Stimulated activated CD4-positive, alpha-beta T cell treated with anti-CD3 and anti-CD28 coated beads, Interleukin-15, amount 100 ng/mL, for 24 hours (primary cell): ENCODE results near the gene COMMD9.
"Not testable (repeated sequence)": the region's sequence is repeated elsewhere in the genome, so short reads cannot be mapped to it uniquely, and the experiment has no call there.

Source experiments
- DNase-seq: peaks from one replicate; pipeline ENCODE4 v3.0.0-alpha.2; 2020

The COMMD9 gene

DNA sequence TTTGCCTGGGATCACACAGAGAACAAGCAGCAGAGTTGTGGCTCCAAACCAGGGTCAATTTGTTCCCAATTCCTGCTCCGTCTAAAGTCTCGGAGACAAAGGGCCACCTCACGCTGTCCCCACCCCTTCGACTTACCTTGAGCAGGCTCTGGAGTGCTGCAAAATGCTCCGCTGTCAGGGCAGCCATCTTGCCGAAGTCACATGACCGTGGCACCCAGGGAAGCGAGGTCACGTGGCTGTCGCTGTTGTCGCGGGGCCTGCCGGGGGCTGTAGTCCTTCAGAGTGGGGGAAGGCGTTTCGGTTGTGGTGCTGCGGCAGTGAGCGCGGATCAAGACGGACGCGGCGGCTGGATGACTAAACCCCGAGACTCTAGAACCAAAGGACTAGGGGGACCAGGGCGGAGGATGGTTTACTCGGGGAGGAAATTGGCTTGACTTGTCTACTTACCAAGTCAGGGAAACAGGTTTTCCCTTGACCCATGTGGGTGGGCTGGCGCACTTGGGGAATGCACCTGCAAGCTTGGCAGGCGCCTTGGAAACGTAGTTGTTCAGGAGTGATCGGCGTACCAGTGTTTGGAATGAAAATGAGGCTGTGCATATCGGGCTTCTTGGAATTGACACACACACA is at the start of gene COMMD9:
Gene COMMD9, minus strand, starts transcription at position 199 of the 627 bp plus-strand sequence. Its CDS starts 12 bp downstream, at position 187.
- peak; percentile 97 for DNase-seq

DNA sequence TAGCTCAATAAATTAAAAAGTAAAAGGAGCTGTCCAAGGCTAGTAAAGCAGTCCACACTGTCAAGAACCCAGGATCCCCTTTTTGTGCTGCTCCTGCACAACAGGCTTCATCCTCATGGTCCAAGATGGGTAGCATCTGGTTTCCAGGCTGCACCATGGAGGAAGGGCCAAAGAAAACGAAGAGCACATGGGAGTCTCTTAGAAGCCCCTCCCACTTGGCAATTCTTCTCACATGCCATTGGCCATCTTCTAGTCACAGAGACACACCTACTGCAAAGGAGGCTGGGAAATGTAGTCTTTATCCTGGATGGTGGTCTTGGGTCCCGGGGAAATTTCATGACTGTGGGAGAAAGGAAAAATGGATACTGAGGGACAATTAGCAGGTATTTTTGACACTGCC is 44.7 kb upstream of the COMMD9 start:
- DNase-seq, result no peak

DNA sequence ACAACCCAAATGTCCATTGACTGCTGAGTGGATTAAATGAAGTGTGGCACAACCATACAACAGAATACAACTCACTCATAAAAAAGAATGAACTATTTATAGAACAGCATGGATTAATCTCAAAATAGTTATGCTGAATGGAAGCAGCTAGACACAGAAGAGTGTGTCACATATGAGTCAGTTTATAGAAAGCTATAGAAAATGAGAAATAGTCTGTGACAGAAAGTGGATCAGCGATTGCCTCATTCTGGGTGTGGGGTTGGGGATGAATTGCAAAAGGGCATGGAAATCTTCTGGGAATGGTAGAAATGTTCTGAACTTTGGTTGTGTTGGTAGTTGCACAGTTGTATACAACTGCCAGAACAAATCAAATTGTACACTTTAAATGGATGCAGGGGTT is 44.2 kb upstream of the COMMD9 start:
- DNase-seq, result no peak

DNA sequence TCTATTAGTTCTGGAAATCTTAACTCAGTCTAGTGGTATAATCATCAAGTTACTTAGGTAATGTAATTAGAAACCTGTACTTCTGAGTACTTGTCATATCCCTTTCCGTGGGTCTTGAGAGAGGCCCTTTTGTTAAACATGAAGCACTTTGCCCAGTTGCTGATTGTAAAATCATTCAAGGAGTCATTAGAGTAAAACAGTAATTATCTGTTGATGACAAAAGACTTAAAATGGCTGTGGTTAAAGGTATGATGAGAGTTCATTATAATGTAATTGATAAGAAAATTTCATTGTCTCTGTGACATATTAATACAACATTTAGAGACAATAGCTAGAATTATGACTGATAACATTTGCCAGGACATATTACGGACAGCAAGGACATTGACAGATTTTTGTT is 41.2 kb upstream of the COMMD9 start:
- DNase-seq, result no peak

DNA sequence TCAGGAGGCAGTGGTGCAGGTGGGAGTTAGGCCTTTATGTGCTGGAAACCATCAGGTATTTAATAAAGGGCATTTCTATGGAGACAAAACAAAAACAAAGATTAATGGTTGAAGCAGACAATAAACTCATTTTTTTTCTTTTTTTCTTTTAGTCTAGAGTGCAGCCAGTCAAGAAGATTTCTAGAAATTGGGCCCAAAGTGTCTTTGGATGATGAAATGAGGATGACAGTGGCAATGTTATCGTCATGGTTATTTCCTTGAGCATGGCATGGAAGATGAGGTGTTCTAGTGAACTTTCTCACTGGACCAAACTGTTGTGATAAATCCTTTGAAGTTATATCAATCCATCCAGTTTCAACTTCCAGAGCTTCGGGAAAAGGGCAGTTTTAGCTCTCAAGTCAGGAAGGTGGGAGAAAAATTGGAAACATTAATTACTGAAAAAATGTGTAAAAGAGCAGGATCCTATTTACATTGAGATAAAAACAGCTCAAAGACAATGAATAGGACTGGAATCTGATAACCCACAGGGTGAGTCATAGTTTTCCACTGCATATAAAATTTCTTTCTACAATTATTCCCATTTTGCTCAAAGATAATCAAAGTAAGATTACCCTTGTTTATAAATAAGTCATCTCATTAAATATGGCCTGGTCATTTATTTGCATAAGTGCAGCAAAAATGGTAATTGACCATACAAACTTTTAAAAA is 39.9 kb upstream of the COMMD9 start:
- DNase-seq, result no peak

DNA sequence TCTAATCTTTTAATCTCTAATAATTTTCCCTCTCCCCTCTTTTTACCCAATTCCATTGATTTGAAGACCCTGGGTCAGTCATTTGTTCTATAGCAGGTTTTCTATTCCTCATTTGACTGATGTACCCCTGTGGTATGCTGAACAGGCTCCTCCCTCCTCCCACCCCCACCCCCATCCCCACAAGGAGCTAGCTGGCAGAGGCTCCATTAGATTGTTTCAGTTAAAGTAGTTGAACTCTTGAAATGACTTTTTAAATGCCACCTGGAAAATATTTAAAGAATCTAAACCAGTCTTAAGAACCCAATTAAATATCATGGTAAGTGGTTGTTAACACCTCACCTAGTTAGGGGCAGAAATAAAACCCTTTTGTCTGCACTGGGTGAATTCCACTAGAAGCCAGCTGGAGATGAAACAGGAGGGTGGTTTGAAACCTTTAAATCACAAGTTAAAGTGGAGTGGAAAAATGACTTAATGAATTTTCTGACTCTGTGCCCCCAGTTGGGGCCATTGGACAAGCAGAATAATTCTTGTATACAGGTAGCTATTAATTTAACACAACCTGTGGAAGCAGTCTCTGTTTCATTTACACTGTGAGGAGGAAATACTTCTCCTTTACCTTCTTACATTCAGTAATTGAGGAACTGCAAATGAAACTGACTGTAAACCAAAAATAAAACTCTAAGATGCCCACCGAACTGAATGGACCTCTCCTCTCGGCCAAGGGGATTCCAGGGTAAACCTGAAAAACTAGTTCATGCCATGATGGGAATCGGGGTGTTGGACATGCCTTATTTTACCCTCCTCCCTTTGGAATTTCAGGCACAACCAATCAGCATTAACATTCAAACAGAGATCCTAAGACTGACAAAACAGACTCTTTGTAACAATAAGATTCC is 37.5 kb upstream of the COMMD9 start:
- DNase-seq, result no peak

DNA sequence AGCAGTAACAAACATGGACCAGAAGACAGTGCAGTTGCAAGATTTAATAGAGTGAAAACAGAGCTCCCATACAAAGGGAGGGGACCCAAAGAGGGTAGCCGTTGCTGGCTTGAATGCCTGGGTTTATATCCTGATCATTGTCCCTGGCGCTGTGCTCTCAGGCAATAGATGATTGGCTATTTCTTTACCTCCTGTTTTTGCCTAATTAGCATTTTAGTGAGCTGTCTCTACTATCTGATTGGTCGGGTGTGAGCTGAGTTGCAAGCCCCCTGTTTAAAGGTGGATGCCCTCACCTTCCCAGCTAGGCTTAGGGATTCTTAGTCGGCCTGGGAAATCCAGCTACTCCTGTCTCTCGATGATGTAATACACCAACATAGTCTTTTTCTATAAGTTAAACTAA is 36.2 kb upstream of the COMMD9 start:
- DNase-seq, result not testable (repeated sequence)

DNA sequence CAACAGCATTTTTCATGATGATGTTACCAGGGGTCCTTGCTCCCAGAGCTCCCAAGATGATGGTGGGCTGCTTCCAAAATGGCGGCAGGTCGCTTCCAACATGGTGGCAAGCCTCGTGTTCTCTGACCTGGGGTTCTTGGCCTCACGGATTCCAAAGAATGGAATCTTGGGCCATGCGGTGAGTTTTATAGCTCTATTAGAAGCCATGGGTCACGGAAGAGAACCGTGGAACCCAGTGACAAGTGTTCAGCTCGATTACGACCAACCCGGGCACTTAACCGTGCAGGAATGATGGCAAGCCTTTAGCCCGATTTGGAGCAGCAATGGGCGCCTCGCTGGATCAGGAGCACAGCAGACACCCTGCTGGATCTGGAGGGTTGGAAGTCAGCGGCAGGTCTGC is 35.7 kb upstream of the COMMD9 start:
- DNase-seq, result not testable (repeated sequence)

DNA sequence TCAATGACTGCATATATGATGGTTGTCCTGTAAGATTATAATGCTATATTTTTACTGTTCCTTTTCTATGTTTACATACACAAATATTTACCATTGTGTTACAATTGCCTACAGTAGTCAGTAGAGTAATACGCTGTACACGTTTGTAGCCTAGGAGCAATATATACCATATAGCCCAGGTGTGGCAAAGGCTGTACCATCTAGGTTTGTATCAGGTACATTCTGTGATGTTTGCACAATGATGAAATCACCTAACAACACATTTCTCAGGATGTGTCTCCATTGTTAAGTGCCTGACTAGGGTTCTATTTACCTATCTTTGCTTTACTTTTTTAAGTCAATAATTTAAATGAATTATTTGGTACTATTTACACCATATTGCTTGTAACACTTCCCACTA is 28.8 kb upstream of the COMMD9 start:
- DNase-seq, result no peak

DNA sequence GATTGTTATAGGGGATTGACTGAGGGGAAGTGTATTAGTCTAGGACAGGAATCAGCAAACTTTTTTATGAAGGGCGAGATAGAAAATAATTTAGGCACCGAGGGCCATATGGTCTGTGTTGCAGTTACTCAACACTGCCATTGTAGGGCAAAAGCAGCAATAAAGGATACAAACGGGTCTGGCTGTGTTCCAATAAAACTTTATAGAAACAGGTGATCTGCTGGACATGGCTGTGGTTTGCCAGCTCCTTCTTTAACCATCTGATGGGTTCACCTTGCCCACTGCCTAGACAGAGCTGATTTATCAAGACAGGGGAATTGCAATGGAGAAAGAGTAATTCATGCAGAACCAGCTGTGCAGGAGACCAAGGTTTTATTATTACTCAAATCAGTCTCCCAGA is 26.8 kb upstream of the COMMD9 start:
- DNase-seq, result no peak

DNA sequence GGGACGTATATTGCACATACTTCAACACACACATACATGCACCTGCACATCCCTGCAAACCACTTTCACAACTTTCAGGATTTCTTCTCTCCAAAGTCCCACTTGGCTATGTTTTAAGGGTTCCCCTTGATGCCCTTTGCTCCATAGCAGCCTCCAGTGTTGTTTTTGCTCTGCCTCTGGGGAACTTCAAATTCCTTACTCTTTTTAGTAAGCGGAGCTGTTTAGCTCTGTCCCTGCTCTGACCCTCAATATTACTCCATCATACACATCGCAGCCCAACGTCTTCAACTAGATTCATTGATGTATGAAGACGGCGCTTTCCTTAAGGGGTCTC is 25.2 kb upstream of the COMMD9 start:
- DNase-seq, result no peak

DNA sequence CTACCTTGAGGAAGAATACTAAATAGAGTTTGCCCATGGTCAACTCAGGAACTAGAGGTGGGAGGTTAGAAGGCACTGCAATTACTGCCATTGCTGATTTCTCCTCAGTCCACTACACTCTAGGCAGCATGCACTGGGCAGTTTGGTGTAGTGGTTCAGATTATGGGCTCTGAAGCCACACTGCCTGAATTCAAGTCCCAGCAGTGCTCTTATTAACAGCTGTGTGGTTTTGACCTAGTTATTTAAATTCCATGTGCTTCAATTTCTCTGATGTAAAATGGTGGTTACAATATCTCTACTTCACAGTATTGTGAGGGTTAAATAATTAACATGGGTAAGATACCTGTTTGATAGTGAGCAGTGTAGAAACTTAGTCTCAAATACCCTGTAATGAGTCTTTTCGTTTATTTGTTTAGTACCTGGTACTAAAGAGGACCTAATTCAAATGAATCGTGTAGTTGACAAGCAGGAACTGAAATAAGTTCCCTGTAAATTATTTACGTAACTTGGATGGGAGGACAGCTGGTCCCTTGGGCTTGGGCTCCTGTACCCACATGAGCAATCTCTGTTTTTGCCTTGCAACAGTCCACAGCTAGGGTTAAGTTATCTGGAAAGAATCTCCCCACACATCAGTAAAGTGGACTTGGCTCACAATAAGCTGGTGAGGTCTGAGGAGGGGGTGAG is 24.7 kb upstream of the COMMD9 start:
- DNase-seq, result no peak

DNA sequence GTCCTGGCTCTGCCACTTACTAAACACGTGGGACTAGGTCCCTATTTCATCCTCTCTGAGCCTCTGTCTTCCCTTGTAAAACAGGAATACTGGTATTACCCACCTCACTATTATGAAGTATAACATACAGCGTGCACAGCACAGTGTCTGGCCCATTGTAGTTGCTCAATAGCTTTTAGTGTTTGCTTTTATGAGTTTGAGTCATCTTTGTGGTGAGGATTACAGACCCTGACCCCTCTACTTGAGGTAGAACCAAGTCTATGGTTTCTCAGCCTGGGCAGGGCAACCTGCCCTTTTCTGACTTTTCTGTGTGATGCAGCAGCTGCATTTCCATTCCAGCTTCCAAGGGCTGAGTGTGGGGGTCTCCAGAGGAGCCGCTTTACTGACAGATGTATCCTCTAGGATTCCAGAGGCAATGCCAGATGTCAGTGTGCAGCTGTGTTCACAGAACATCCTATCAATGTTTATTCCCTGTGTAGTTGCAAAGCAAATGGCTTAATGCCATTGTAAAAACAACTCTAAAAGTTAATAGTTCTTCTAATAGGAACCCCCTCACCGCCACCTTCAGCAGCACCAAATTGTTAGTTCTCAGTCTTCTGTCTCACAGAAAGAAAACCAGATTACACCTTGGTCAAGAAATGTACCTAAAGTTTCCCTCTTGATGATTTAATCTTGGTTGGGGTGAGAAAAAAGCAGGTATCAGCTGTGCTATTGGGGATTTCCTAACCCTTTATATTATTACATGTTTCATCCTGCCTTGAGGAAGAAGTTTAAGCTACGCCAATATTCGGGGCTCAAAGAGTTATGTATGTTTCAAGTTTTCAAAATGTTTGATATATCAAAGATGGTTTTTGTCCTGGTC is 23.6 kb upstream of the COMMD9 start:
- DNase-seq, result no peak

DNA sequence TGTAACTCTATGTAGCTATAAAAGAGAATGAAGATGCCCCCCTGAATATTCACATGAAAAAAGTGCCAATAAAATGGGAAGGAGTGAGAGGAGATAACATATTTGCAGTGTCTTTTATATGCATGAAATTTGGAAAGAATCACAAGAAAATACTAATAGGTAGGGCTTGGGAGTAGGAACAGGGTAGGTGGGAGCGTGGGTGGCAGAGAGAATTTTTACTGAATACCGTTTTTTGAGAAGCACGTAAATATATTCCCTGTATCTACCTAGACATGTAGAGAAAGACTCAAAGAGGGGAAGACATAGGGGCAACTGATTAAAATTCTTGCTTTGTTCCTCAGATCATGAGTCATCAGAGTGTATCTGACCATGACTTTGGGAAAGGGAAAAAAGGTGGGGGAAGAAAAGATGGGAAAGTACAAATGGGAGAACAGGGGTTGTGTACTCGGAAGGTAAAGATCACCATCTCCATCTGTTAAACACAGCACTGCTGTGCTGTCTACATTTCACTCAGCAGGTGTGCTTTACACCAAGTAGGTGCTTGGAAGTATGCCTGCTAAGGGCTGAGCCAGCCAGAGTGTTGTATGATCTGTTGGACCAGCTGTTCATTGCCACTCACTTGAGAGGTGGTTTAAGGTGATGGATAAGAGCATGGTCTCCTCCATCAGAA is 22.8 kb upstream of the COMMD9 start:
- no peak for DNase-seq

DNA sequence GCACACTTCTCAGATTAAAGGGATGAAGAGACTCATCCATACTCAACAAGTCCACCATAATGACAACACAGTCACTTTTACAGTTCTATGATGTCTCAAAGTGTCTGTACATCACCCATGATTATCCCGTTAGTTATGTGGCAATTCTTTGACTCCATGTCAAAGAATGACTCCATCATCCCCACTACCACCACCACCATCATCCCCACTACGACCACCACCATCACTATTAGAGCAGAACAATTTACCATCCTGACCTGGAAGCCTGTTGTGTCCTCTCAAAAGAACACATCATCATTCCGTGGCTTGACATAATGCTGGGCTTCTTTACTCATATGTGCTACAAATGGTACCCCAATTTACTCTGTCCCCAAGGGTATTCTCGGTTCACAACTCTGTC is 20.6 kb upstream of the COMMD9 start:
- DNase-seq, result no peak

DNA sequence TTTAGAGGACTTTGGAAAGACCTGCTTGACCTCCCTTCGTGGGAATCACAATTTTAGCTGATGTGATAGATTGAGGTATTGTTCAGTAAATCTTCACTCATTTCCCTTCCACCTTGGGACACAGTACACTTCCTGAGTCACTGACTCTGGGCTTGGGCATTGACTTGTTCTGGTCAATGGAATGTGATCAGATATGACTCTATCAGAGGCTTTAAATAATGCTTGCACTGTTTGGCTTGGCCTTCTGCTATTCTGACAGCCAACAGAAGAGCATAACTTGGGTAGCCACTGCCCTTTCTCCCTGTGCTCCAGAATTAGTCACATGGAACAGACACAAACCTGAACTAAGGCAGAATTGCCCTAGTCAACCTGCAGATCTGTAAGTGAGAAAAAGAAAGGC is 19.4 kb upstream of the COMMD9 start:
- no peak for DNase-seq

DNA sequence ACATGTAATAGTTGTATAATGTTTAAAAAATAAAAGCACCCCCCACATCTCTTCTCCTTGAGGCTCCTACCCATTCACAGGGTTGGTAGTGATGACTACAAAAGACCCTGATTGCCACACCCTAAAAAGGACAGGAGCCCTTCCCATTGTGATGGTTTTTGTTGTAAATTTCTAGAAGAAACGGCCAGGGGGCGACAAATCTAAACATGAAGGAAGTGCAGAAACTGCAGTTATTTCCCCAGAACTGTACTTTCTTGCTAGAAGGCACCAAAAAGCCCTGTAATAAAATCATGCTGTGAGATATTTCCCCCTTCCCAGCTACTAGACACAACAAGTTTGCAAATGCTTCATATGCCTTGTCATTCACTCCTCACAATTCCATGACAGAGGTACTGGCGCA is 17.7 kb upstream of the COMMD9 start:
- DNase-seq, result peak; percentile 12

DNA sequence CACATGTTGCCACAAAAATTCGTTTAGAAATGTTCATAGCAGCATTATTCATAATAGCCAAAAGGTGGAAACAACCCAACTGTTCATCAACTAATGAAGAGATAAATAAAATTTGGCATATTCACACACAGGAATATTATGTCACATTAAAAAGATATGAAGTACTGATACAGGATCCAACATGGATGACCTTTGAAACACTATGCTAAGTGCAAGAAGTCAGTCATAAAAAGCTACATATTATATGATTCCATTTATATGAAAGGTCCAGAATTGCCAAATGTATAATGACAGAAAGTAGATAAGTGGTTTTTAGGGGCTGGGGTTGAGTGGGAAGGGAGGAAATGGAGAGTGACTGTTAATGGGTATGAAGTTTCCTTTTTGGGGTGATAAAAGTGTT is 15.8 kb upstream of the COMMD9 start:
- DNase-seq, result no peak

DNA sequence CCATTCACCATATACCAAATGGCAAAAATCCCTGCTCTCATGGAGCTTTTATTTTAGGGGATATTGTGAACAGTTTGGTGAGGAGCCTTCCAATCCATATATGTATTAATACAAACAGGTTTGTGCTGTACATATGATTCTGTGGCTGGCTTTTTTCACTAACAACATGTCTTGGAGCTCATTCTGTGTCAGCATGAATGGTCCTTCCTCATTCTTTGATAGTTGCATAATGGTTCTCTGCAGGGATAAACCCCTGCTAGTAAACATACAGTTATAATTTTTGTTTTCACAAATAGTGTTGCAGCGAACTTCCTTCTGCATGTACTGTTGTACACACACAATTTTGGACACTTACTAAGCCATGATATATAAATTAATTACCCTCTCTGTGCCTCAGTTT is 15.1 kb upstream of the COMMD9 start:
- DNase-seq, result no peak

DNA sequence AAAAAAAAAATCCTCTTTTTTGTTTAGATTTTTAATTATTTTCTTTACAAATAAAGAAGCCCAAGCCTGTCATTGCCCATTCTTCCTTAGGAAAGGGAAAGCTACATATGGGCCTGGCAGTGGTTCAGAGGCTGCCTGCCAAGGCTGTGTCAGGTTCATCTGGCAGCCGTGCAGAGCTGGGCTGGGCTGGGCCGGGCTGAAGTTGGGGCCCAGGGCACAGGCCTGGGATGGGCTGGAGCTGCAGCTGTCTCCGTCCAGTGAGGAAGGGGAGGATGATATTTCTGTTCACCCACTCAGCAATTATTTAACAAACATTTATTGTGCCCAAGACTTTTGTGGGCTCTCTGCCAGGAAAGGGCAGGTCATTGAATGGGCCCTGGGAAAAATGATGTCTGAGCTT is 11.4 kb upstream of the COMMD9 start:
- no peak for DNase-seq

DNA sequence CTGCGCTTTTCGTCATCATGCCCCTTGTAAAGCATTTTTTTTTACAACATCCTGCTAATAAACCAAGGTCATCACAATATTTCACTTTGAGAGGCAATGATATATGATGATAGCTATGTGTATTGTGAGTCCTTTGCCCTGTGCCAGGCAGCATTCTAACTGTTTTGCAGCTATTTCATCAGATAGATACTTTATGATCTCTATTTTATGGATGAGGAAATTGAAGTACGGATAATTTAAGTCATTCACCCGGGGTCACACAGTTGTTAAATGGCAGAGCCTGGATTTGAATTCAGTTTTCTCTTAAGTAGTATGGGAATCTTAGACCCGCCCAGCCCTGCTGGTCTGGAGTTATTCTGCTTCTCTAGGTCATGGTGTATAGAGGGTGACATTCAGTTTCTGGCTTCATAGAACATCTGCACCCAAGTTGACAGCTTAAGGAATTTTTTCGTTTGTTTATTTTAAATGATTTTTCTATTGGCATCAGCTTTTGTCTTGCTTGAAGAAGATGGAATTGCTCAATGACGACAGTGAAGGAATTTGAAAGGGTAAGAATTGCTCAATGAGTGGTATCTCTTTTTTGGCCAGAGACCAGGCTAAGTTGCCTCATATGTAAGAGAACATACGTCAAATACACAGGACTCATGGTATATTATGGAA is 7.8 kb upstream of the COMMD9 start:
- DNase-seq, result no peak
